ENCODE data around the gene ANXA4. TPM values are rescaled to one million over a fixed set of nuclear protein-coding genes. Genes with fewer than 3 reads are reported as not detected.

ANXA4 gene
- total and polyA plus RNA-seq, 2 of the 13 experiments (the other 11 are each of a cell fraction or from before 2014, with no cell fraction given) = 155 to 168 TPM

- TF ChIP-seq ZNF101 (CRISPR knock-in tag; IDR thresholded peaks at IDR 0.05; ENCODE audit: borderline replicate concordance, low read depth) (no peak), ZBTB2 (CRISPR knock-in tag; IDR thresholded peaks at IDR 0.05; ENCODE audit: low read depth) (no peak), ZBTB1 (CRISPR knock-in tag; IDR thresholded peaks at IDR 0.05; ENCODE audit: borderline replicate concordance) (no peak), NFKBIZ (CRISPR knock-in tag; IDR thresholded peaks at IDR 0.05) (no peak)
Observed at GRCh38 chr2:69797235-69797634, 55.3 kb downstream of the ANXA4 start (continued).

GRCh38 chr2:69797836-69798289, 55.9 kb downstream of the ANXA4 start:
- Histone ChIP-seq H4K20me1 (ENCODE audit: insufficient read depth, low read length) (no peaks in the 10 kb centered on the region; the same call in 1 of the 2 replicates), H3K9me3 (ENCODE audit: low read length) (no peaks in the 10 kb centered on the region), H2AFZ (ENCODE audit: low read length) (no peak overlapping the region), H3K4me3 (replicated peaks in 1 of 3; ENCODE audit: insufficient read depth in 1 of 3, low read depth in 2 of 3, low read length in 3 of 3) (no peak overlapping the region), H3K79me2 (ENCODE audit: insufficient read depth, low read length) (no peaks in the 10 kb centered on the region), H3K9ac (ENCODE audit: insufficient read depth, low read depth, low read length) (no peak overlapping the region), H3K4me2 (ENCODE audit: low read depth, low read length) (no peak overlapping the region), H3K4me1 (ENCODE audit: insufficient read depth, low read length) (no peaks in the 10 kb centered on the region), H3K27me3 (ENCODE audit: control insufficient read depth in 1 of 2, insufficient read depth in 2 of 2, low read length in 2 of 2) (no peaks in the 10 kb centered on the region), H3K36me3 (replicated peaks in 1 of 2; ENCODE audit: control insufficient read depth in 1 of 2, insufficient read depth in 2 of 2, low read length in 2 of 2) (peaks cover 15 to 74% of the 10 kb centered on the region in 2 experiments), H3K27ac (ENCODE audit: extremely low read length, insufficient read depth, low read length) (no peak overlapping the region)
- WGBS (ENCODE audit: low lambda C conversion rate) = 95% methylated on average over 3 of the region's 3 CpGs
- FAIRE-seq (no peak), ATAC-seq (no peak), DNase-seq (ENCODE audit: low spot score) (no peak)
- intact Hi-C loops (cut with micrococcal nuclease; ENCODE audit: unreplicated experiment) = no loop called here
- CTCF ChIA-PET (ENCODE audit: low intra/inter-chr PET ratio, low total read pairs) = no interaction called here
- TF ChIP-seq RELA (CRISPR knock-in tag; IDR thresholded peaks at IDR 0.05) = no peak
- TF ChIP-seq ZNF782 (CRISPR knock-in tag; IDR thresholded peaks at IDR 0.05; ENCODE audit: borderline replicate concordance) = no peak
- TF ChIP-seq ZNF761 (CRISPR knock-in tag; conservative IDR thresholded peaks at IDR 0.05) = no peak
- TF ChIP-seq ZNF207 (IDR thresholded peaks at IDR 0.05; ENCODE audit: borderline replicate concordance) = no peak
- no peak for TF ChIP-seq ZNF788 (CRISPR knock-in tag; IDR thresholded peaks at IDR 0.05; ENCODE audit: borderline replicate concordance)
- TF ChIP-seq ONECUT2 (CRISPR knock-in tag; IDR thresholded peaks at IDR 0.05) = no peak
- no peak for TF ChIP-seq MLLT10 (CRISPR knock-in tag; IDR thresholded peaks at IDR 0.05)
- TF ChIP-seq ZNF276 (CRISPR knock-in tag; IDR thresholded peaks at IDR 0.05; ENCODE audit: low read depth) = no peak
- TF ChIP-seq SATB2 (CRISPR knock-in tag; IDR thresholded peaks at IDR 0.05) = no peak
- no peak for TF ChIP-seq ZNF263 (CRISPR knock-in tag; IDR thresholded peaks at IDR 0.05)
- no peak for TF ChIP-seq ZNF484 (CRISPR knock-in tag; IDR thresholded peaks at IDR 0.05; ENCODE audit: borderline replicate concordance, low read depth)
- TF ChIP-seq HNRNPLL (IDR thresholded peaks at IDR 0.05; ENCODE audit: low read depth, low read length, poor library complexity, severe bottlenecking) = no peak
- TF ChIP-seq NKX3-1 (CRISPR knock-in tag; IDR thresholded peaks at IDR 0.05) = no peak
- TF ChIP-seq E2F2 (CRISPR knock-in tag; IDR thresholded peaks at IDR 0.05; ENCODE audit: borderline replicate concordance) = no peak
- TF ChIP-seq SMC3 (IDR thresholded peaks at IDR 0.05; ENCODE audit: low read length) = no peak
- TF ChIP-seq PRPF4 (IDR thresholded peaks at IDR 0.05; ENCODE audit: low read depth, low read length, poor library complexity, severe bottlenecking) = no peak
- no TSS peak for BruUV-seq (replicated peaks)
- in situ Hi-C loops (cut with HindIII; ENCODE audit: extremely low pct_ligation_motif_present, low pct_unique_long_range_greater_than_20kb) = no loop called here
- POLR2A ChIA-PET = no interaction called here

Measured in HepG2 (cell line).